Hepatocyte (in vitro differentiated cells): Measurements from ENCODE around the gene CWF19L1.

ENCODE experiments used
- CTCF ChIP-seq: fragments of 200-600 bp; sonication (generic); IDR thresholded peaks from 2 replicates; pipeline ENCODE4 v1.5.1; 2016; ENCODE audit warnings: antibody characterized with exemption, mild to moderate bottlenecking; ENCODE audit not compliant: poor library complexity
- EZH2 ChIP-seq: fragments of 200-600 bp; sonication (generic); IDR thresholded peaks from 2 replicates; pipeline ENCODE4 v1.6.1; 2016; ENCODE audit warnings: antibody characterized with exemption, mild to moderate bottlenecking, borderline replicate concordance
- EZH2phosphoT487 ChIP-seq: fragments of 200-600 bp; sonication (generic); IDR thresholded peaks from one replicate; pipeline ENCODE4 v1.6.1; 2018; ENCODE audit warnings: antibody characterized with exemption, mild to moderate bottlenecking, low read depth, moderate library complexity; ENCODE audit not compliant: unreplicated experiment, severe bottlenecking

DNA sequence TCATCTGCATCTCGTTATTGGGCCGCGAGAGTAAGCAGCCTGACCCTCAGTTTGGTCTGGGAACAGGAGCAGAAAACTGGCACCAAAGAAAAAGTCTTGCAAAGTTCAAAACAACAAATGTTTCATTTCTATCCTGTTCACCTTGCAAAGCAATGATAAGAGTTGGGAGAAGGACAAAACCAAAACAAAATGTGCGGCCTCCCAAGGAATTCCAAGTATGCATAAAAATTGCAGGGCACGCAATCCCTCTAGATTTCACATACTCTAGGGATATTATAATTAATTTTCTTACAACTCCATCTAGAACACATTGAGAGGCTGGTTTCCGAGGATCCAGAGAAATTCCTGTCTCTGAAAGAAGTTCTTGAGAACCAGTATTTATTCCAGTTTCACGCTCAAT, 58.1 kb downstream of the CWF19L1 start:
- TF ChIP-seq CTCF: no peak
- no peak for TF ChIP-seq EZH2
- TF ChIP-seq EZH2phosphoT487: no peak
